Natural killer cell treated with Interleukin-12 subunit alpha and Interleukin-12 subunit beta and Interleukin-15 and Interleukin-18, amount 100 ng/mL, for 72 hours (primary cell): ENCODE data around the gene CFLAR. TPM values are rescaled to one million over a fixed set of nuclear protein-coding genes. Genes with fewer than 3 reads are reported as not detected.

Experiments used
- ATAC-seq, 2 donors: fragments of 150-1000 bp; cut with Tn5 transposase in 1 of 2; sonication (Bioruptor Pico), chemical (Tn5 transposase) in 1 of 2; 2 replicates each; pipeline ENCODE4 v1.10.0; 2021
- DNase-seq: peaks from one replicate; pipeline ENCODE4 v3.0.0; 2022; ENCODE audit warnings: low spot score
- H3K27ac Mint-ChIP-seq, 2 donors: 1 replicate in 1 of 2; 2 replicates in 1 of 2; pipeline ENCODE4 v1.8.0; 2022; ENCODE audit warnings: mixed read lengths in 2 of 2, mild to moderate bottlenecking in 1 of 2, moderate library complexity in 1 of 2
- H3K27me3 Mint-ChIP-seq, 2 donors: 1 replicate in 1 of 2; 2 replicates in 1 of 2; pipeline ENCODE4 v1.8.0; 2022; ENCODE audit warnings: mixed read lengths in 2 of 2
- H3K36me3 Mint-ChIP-seq: one replicate; pipeline ENCODE4 v1.8.0; 2022; ENCODE audit warnings: mixed read lengths
- H3K4me1 Mint-ChIP-seq, 2 donors: 1 replicate in 1 of 2; 2 replicates in 1 of 2; pipeline ENCODE4 v1.8.0; 2022; ENCODE audit warnings: low read depth in 2 of 2, mixed read lengths in 2 of 2, mild to moderate bottlenecking in 1 of 2
- H3K4me3 Mint-ChIP-seq: one replicate; pipeline ENCODE4 v1.8.0; 2022; ENCODE audit warnings: mixed read lengths
- H3K9me3 Mint-ChIP-seq: 2 replicates; pipeline ENCODE4 v1.8.0; 2022; ENCODE audit warnings: mixed read lengths
- total RNA-seq, 2 donors: library from RNA; stranded (reverse); gene quantifications; one replicate each; pipeline ENCODE4 v1.2.3, GENCODE V29; 2022

CFLAR gene
- total RNA-seq, 2 donors from 2014 or later, result 366 to 438 TPM

GRCh38 chr2:201208563-201209252 lies 92.7 kb downstream of the CFLAR start:
- peaks cover 25 to 32% of the 10 kb centered on the region in 2 donors for H3K4me1 Mint-ChIP-seq
- H3K4me3 Mint-ChIP-seq, result no peak overlapping the region
- DNase-seq (no peak), ATAC-seq (no peak)
- no peaks in the 10 kb centered on the region for H3K9me3 Mint-ChIP-seq
- peaks cover 6% of the 10 kb centered on the region for H3K36me3 Mint-ChIP-seq
- H3K27me3 Mint-ChIP-seq, result no peaks in the 10 kb centered on the region
- peak overlapping the region in 1 of 2 donors; percentile 52 for H3K27ac Mint-ChIP-seq

- H3K27ac Mint-ChIP-seq, result peak overlapping the region in 1 of 2 donors; percentile 10
- no peak for ATAC-seq
- H3K4me3 Mint-ChIP-seq, result no peak overlapping the region
- no peaks in the 10 kb centered on the region for H3K9me3 Mint-ChIP-seq
- peaks cover 7% of the 10 kb centered on the region for H3K36me3 Mint-ChIP-seq
- peaks cover 12 to 32% of the 10 kb centered on the region in 2 donors for H3K4me1 Mint-ChIP-seq
- H3K27me3 Mint-ChIP-seq, result no peaks in the 10 kb centered on the region
- DNase-seq, result no peak
Observed at GRCh38 chr2:201215963-201216362, 100.0 kb downstream of the CFLAR start.

GRCh38 chr2:201216918-201217317 lies 101.0 kb downstream of the CFLAR start:
- Mint-ChIP-seq H3K27me3 (no peaks in the 10 kb centered on the region), H3K9me3 (no peaks in the 10 kb centered on the region), H3K27ac (peak overlapping the region in 1 of 2 donors; percentile 11), H3K4me3 (no peak overlapping the region), H3K36me3 (peaks cover 7% of the 10 kb centered on the region), H3K4me1 (peaks cover 6 to 28% of the 10 kb centered on the region in 2 donors)
- DNase-seq (no peak), ATAC-seq (no peak)

GRCh38 chr2:201218780-201219179 lies 102.8 kb downstream of the CFLAR start:
- ATAC-seq (no peak), DNase-seq (no peak)
- H3K4me3 Mint-ChIP-seq, result no peak overlapping the region
- H3K27ac Mint-ChIP-seq, result peak overlapping the region in 1 of 2 donors; percentile 15
- H3K4me1 Mint-ChIP-seq, result peaks cover 14 to 38% of the 10 kb centered on the region in 2 donors
- no peaks in the 10 kb centered on the region for H3K27me3 Mint-ChIP-seq
- H3K9me3 Mint-ChIP-seq, result no peaks in the 10 kb centered on the region
- H3K36me3 Mint-ChIP-seq, result peaks cover 7% of the 10 kb centered on the region

- ATAC-seq (no peak), DNase-seq (no peak)
- Mint-ChIP-seq H3K27ac (peak overlapping the region; percentile 2 to 24), H3K4me3 (no peak overlapping the region), H3K36me3 (peaks cover 7% of the 10 kb centered on the region), H3K9me3 (no peaks in the 10 kb centered on the region), H3K27me3 (no peaks in the 10 kb centered on the region), H3K4me1 (peaks cover 14 to 38% of the 10 kb centered on the region in 2 donors)
Observed at GRCh38 chr2:201219328-201220096, 103.5 kb downstream of the CFLAR start.

GRCh38 chr2:201220102-201220570 lies 104.2 kb downstream of the CFLAR start:
- Mint-ChIP-seq H3K27me3 (no peaks in the 10 kb centered on the region), H3K9me3 (no peaks in the 10 kb centered on the region), H3K4me3 (no peak overlapping the region), H3K36me3 (peaks cover 6% of the 10 kb centered on the region), H3K27ac (peak overlapping the region; percentile 2 to 24), H3K4me1 (peaks cover 18 to 42% of the 10 kb centered on the region in 2 donors)
- no peak for ATAC-seq
- no peak for DNase-seq

GRCh38 chr2:201223089-201224073 lies 107.4 kb downstream of the CFLAR start:
- no peak for DNase-seq
- H3K4me3 Mint-ChIP-seq, result peak overlapping the region; percentile 21
- H3K27me3 Mint-ChIP-seq, result no peaks in the 10 kb centered on the region

More at GRCh38 chr2:201223089-201224073, 107.4 kb downstream of the CFLAR start:
- H3K9me3 Mint-ChIP-seq, result no peaks in the 10 kb centered on the region
- H3K27ac Mint-ChIP-seq, result peak overlapping the region; percentile 48 to 86
- no peaks in the 10 kb centered on the region for H3K36me3 Mint-ChIP-seq
- ATAC-seq, result peak in 1 of 2 donors; percentile 32
- peaks cover 22 to 29% of the 10 kb centered on the region in 2 donors for H3K4me1 Mint-ChIP-seq

Other genes starting within 250 kb of the CFLAR start
- 10 to 100 TPM; 21.8 to 35.0 TPM for gene PPIL3, start 227.1 kb upstream of the CFLAR start, total RNA-seq
- gene NIF3L1, start 226.8 kb upstream of the CFLAR start, total RNA-seq, result 10 to 100 TPM; 23.2 to 37.8 TPM
- gene ORC2, start 152.5 kb upstream of the CFLAR start, total RNA-seq, result 10 to 100 TPM; 33.8 to 43.9 TPM
- gene HYCC2, start 44.5 kb upstream of the CFLAR start, total RNA-seq, result 10 to 100 TPM; 55.0 to 64.6 TPM
- gene NDUFB3, start 44.2 kb upstream of the CFLAR start, total RNA-seq, result 100 to 1,000 TPM; 104 to 124 TPM
- gene CASP10, start 67.0 kb downstream of the CFLAR start, total RNA-seq, result 10 to 100 TPM; 17.5 to 23.0 TPM
- 10 to 100 TPM; 76.8 to 83.7 TPM for gene CASP8, start 144.4 kb downstream of the CFLAR start, total RNA-seq
- gene FLACC1, start 241.2 kb downstream of the CFLAR start, total RNA-seq, result 1 to 10 TPM; 3.4 to 4.0 TPM